Cardiac muscle cell (in vitro differentiated cells and primary cell): ENCODE data around the gene VSTM2L. TPM values are rescaled to one million over a fixed set of nuclear protein-coding genes. Genes with fewer than 3 reads are reported as not detected.
A peak's percentile ranks its signal among the peaks of the same experiment; 100 is the strongest.

Experiments used
- DNase-seq, 2 donors: peaks; one replicate each; pipeline versions ENCODE4 v3.0.0 to v3.0.0-alpha.2; 2010 to 2017; ENCODE audit warnings: low read depth in 1 of 2, low spot score in 1 of 2
- H3K27ac ChIP-seq: fragments of 200-600 bp; sonication (generic); 2 replicates; pipeline ENCODE4 v1.5.1; 2016
- H3K27me3 ChIP-seq: fragments of 200-600 bp; sonication (generic); 2 replicates; pipeline ENCODE4 v1.6.0; 2016; ENCODE audit warnings: control low read depth
- H3K36me3 ChIP-seq: fragments of 200-600 bp; sonication (generic); 2 replicates; pipeline ENCODE4 v1.5.1; 2016; ENCODE audit warnings: control low read depth
- H3K4me1 ChIP-seq: fragments of 200-600 bp; sonication (generic); 2 replicates; pipeline ENCODE4 v1.8.1; 2017; ENCODE audit warnings: low read depth, mild to moderate bottlenecking, mixed run types
- H3K4me3 ChIP-seq: fragments of 200-600 bp; sonication (generic); 2 replicates; pipeline ENCODE4 v1.5.1; 2016; ENCODE audit warnings: mild to moderate bottlenecking
- H3K9me3 ChIP-seq: fragments of 200-600 bp; sonication (generic); 2 replicates; pipeline ENCODE4 v1.5.1; 2017; ENCODE audit warnings: low read depth, mild to moderate bottlenecking, control low read depth
- polyA plus RNA-seq: library from polyadenylated mRNA; unstranded; fragments of >200 nt; fragmentation: Nextera tagmentation; extraction: Ambion mirVana; gene quantifications from 2 replicates; pipeline ENCODE4 v1.2.1, GENCODE V29; 2016
- total RNA-seq: library from RNA; depleted of rRNA; stranded (reverse); fragments of >200 nt; gene quantifications from 2 replicates; pipeline ENCODE4 v1.2.3, GENCODE V29; 2016
- TF ChIP-seq, protein P1 (sequence below): IDR thresholded peaks from 2 replicates; pipeline ENCODE4 v1.5.1; 2012; ENCODE audit warnings: low read depth, mild to moderate bottlenecking, low read length

VSTM2L gene
- total and polyA plus RNA-seq, 2 experiments from 2014 or later, result 83.4 to 321 TPM

DNA sequence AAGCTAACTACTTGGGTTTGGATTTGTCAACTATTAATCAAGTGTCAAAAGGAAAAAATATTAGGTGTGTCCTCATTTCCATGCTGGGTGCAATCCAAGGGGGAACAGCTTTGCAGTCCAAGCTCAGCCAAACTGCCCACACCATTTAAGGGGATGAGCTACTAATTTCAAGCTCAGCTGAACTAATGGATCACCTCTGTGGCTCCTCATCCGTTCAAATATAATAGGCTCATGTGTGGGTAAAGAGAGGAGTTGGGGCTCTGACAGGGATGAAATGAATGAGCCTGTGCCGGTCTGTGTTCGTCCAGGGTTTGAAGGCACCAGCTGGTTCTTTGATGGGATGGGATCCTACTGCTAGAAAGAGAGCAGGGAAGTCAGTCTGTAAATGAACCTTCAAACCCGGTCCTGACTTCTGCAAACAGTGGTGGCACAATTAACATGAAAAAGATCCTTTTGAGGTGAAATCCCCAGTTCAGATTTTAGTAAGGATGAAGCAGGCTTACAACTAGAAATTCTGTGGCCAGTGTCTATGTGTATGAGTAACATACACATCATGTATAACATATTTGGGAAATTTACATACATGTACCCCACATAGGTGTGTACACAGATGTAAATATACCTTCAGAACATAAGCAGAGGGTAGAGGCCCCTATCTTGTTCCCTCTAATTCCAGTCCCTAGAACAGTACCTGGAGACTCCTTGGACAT lies 88.4 kb downstream of the VSTM2L start:
- TF ChIP-seq, protein P1, sequence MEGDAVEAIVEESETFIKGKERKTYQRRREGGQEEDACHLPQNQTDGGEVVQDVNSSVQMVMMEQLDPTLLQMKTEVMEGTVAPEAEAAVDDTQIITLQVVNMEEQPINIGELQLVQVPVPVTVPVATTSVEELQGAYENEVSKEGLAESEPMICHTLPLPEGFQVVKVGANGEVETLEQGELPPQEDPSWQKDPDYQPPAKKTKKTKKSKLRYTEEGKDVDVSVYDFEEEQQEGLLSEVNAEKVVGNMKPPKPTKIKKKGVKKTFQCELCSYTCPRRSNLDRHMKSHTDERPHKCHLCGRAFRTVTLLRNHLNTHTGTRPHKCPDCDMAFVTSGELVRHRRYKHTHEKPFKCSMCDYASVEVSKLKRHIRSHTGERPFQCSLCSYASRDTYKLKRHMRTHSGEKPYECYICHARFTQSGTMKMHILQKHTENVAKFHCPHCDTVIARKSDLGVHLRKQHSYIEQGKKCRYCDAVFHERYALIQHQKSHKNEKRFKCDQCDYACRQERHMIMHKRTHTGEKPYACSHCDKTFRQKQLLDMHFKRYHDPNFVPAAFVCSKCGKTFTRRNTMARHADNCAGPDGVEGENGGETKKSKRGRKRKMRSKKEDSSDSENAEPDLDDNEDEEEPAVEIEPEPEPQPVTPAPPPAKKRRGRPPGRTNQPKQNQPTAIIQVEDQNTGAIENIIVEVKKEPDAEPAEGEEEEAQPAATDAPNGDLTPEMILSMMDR, result no peak
- H3K27ac ChIP-seq, result peak overlapping the region; percentile 92
- DNase-seq, result no peak
- no peaks in the 10 kb centered on the region for H3K9me3 ChIP-seq
- H3K36me3 ChIP-seq, result peaks cover 11% of the 10 kb centered on the region
- peaks cover 72% of the 10 kb centered on the region for H3K4me1 ChIP-seq
- H3K27me3 ChIP-seq, result no peaks in the 10 kb centered on the region
- H3K4me3 ChIP-seq, result no peak overlapping the region

DNA sequence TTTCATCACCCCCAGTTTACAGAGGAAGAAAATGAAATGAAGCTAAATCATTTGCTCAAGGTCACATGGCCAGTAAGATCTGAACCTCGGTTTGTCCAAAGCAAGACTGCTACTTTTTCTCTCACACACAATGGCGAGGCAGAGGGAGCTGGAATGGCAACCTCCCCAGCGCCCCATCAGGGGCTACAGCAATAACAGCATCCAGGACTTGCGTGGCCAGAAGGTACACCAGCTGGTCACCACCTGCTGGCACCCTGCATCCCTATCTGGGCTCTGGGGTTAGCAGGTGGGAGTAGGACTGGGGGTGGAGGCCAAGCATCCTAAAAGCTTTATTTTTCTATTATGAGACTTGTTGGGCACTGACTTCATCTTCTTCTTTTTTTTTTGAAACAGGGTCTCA lies 89.0 kb downstream of the VSTM2L start:
- no peaks in the 10 kb centered on the region for H3K9me3 ChIP-seq
- no peaks in the 10 kb centered on the region for H3K27me3 ChIP-seq
- peak overlapping the region; percentile 92 for H3K27ac ChIP-seq
- TF ChIP-seq, protein P1, result no peak
- H3K4me1 ChIP-seq, result peaks cover 66% of the 10 kb centered on the region
- peaks cover 15% of the 10 kb centered on the region for H3K36me3 ChIP-seq
- DNase-seq, result no peak
- no peak overlapping the region for H3K4me3 ChIP-seq

DNA sequence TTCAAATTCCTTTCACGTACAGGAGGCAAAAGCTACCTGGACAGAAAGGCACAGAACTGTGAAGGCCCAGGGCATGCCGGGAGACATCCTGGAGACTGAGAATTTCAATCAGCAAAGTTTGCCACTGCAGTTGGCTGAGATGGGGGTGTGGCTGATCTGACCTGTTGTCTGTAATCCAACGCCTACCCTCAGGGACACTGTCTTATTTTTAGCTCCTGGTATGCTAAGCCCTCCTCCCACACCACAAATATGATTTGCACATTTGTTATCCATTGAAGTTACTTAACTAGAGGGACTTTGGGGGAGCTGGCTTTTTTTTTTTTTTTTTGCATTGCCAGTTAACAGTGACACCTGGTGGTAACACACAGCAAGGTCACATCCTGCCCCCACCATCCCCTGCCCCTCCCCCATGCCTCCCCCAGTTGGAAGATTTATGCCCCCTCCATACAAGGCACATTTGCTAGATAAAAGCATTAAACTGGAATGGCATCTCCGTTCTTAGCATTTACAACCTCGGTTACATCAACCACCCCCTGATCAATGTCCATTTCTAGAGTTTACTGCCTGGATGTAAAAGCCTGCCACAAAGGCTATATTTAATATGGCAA lies 90.0 kb downstream of the VSTM2L start:
- Histone ChIP-seq H3K4me3 (no peak overlapping the region), H3K27ac (peak overlapping the region; percentile 92), H3K36me3 (peaks cover 15% of the 10 kb centered on the region), H3K4me1 (peaks cover 56% of the 10 kb centered on the region), H3K9me3 (no peaks in the 10 kb centered on the region), H3K27me3 (no peaks in the 10 kb centered on the region)
- TF ChIP-seq, protein P1, result peak; percentile 48
- DNase-seq, result peak; percentile 73 to 92

DNA sequence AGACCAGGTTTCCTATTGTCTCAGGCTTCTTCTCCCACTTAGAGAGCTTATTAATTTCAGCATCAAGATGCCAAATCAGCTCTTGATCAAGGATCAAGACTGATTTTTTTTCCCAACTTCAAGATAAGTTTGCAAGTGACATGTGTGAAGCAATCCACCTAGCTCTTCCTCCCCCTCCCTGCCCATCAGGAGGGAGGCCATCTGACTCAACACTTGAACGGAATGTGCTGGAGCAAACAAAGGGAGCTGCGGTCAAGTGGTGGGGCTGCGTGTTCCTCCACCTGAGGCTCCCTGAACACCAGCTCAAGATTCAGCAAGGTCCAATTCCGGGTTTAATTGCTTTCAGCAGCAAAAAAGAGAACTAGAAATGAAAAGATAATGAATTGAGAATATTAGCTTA lies 91.6 kb downstream of the VSTM2L start:
- H3K27me3 ChIP-seq, result no peaks in the 10 kb centered on the region
- DNase-seq, result peak in 1 of 2 donors; percentile 65
- TF ChIP-seq, protein P1, result no peak
- H3K4me1 ChIP-seq, result peaks cover 40% of the 10 kb centered on the region
- H3K9me3 ChIP-seq, result no peaks in the 10 kb centered on the region
- peaks cover 29% of the 10 kb centered on the region for H3K36me3 ChIP-seq
- no peak overlapping the region for H3K27ac ChIP-seq
- H3K4me3 ChIP-seq, result no peak overlapping the region

Other genes with a start within 250 kb of the VSTM2L start
- 32.9 and 37.0 TPM in 2 replicates for gene CTNNBL1, start 209.1 kb upstream of the VSTM2L start, total RNA-seq
- 68.6 and 76.2 TPM in 2 replicates for gene CTNNBL1, start 209.1 kb upstream of the VSTM2L start, polyA plus RNA-seq
- 19.0 and 23.0 TPM in 2 replicates for gene TTI1, start 130.3 kb downstream of the VSTM2L start, total RNA-seq
- gene TTI1, start 130.3 kb downstream of the VSTM2L start, polyA plus RNA-seq, result 23.1 and 32.8 TPM in 2 replicates
- 26.2 and 43.5 TPM in 2 replicates for gene RPRD1B, start 130.6 kb downstream of the VSTM2L start, total RNA-seq
- 31.0 and 44.5 TPM in 2 replicates for gene RPRD1B, start 130.6 kb downstream of the VSTM2L start, polyA plus RNA-seq